ENCODE measurements around the gene PRKCE. TPM values are rescaled to one million over a fixed set of nuclear protein-coding genes. Genes with fewer than 3 reads are reported as not detected.

The PRKCE gene
- total RNA-seq, 1 experiment from 2014 or later: 21.7 TPM

DNA sequence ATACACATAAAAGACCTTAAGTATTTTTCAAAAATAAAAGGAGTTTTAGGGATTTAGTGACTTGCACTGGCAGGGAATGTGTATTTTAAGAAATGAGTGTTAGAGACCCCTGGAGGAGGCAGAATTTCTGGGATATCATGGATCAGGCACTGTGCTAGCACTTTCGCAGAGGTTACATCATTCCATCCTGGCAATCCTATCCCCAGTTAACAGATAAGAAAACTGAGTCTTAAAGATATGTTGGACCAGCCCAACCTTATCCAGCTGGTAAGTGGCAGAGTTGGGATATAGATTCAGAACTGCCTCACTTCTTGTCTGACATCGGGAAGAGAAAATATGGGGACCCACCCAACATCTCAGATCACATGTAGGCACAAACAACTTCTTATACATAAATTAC lies 485.5 kb downstream of the PRKCE start:
- CTCF ChIA-PET: no interaction called here
- Histone ChIP-seq H4K20me1 (ENCODE audit: insufficient read depth) (no peaks in the 10 kb centered on the region), H3F3A (ENCODE audit: insufficient read depth, low read depth) (no peaks in the 10 kb centered on the region), H3K36me3 (ENCODE audit: low read depth) (no peaks in the 10 kb centered on the region), H3K27ac (no peak overlapping the region), H3K4me2 (no peak overlapping the region), H3K9me2 (ENCODE audit: insufficient read depth) (no peaks in the 10 kb centered on the region; the same call in 1 of the 2 replicates), H3K79me2 (ENCODE audit: low read depth) (no peaks in the 10 kb centered on the region), H2AFZ (no peak overlapping the region), H3K27me3 (ENCODE audit: insufficient read depth, low read depth) (no peaks in the 10 kb centered on the region), H3K4me3 (no peak overlapping the region), H3K9me3 (ENCODE audit: insufficient read depth, low read depth) (no peaks in the 10 kb centered on the region), H3K4me1 (replicated peaks; ENCODE audit: insufficient read depth) (peaks cover 16% of the 10 kb centered on the region)
- TF ChIP-seq EZH2 (IDR thresholded peaks at IDR 0.05; ENCODE audit: low read depth) (no peak), CTCF (conservative IDR thresholded peaks at IDR 0.05) (no peak)
- DNase-seq: no peak
- intact Hi-C loops (cut with micrococcal nuclease; ENCODE audit: unreplicated experiment): no loop called here
- POLR2A ChIA-PET (ENCODE audit: unreplicated experiment): no interaction called here
- no TSS peak for BruUV-seq (replicated peaks)

GRCh38 chr2:46142546-46143428 lies 491.3 kb downstream of the PRKCE start:
- no TSS peak for BruUV-seq (replicated peaks)
- Histone ChIP-seq H3K4me1 (replicated peaks; ENCODE audit: insufficient read depth) (peaks cover 46% of the 10 kb centered on the region), H3K9me2 (ENCODE audit: insufficient read depth) (no peaks in the 10 kb centered on the region; the same call in 1 of the 2 replicates), H3K9me3 (ENCODE audit: insufficient read depth, low read depth) (no peaks in the 10 kb centered on the region), H3F3A (ENCODE audit: insufficient read depth, low read depth) (peaks cover 10% of the 10 kb centered on the region; the same call in 1 of the 2 replicates), H3K4me3 (no peak overlapping the region), H3K27ac (peak overlapping the region; percentile 63), H3K79me2 (ENCODE audit: low read depth) (no peaks in the 10 kb centered on the region), H3K4me2 (peak overlapping the region; percentile 54), H3K27me3 (ENCODE audit: insufficient read depth, low read depth) (no peaks in the 10 kb centered on the region), H4K20me1 (ENCODE audit: insufficient read depth) (no peaks in the 10 kb centered on the region), H3K36me3 (ENCODE audit: low read depth) (0 out of 2 replicates have a peak, but pooled peaks cover 3% of the 10 kb centered on the region), H2AFZ (no peak overlapping the region)
- TF ChIP-seq EZH2 (IDR thresholded peaks at IDR 0.05; ENCODE audit: low read depth): no peak
- TF ChIP-seq CTCF (conservative IDR thresholded peaks at IDR 0.05): no peak
- intact Hi-C loops (cut with micrococcal nuclease; ENCODE audit: unreplicated experiment): no loop called here
- peak; percentile 58 to 80 for DNase-seq
- POLR2A ChIA-PET (ENCODE audit: unreplicated experiment): no interaction called here
- CTCF ChIA-PET: interaction anchor here (1.4 kb wide), 1 partner anchor 80 kb away, joined by 4 read pairs; no protein-coding TSS in a partner anchor

GRCh38 chr2:46143429-46144132 lies 492.1 kb downstream of the PRKCE start:
- Histone ChIP-seq H3F3A (ENCODE audit: insufficient read depth, low read depth) (peaks cover 10% of the 10 kb centered on the region; the same call in 1 of the 2 replicates), H3K27ac (peak overlapping the region; percentile 63), H3K4me2 (peak overlapping the region; percentile 54), H4K20me1 (ENCODE audit: insufficient read depth) (no peaks in the 10 kb centered on the region), H2AFZ (no peak overlapping the region), H3K79me2 (ENCODE audit: low read depth) (no peaks in the 10 kb centered on the region), H3K9me2 (ENCODE audit: insufficient read depth) (no peaks in the 10 kb centered on the region; the same call in 1 of the 2 replicates), H3K27me3 (ENCODE audit: insufficient read depth, low read depth) (no peaks in the 10 kb centered on the region), H3K36me3 (ENCODE audit: low read depth) (0 out of 2 replicates have a peak, but pooled peaks cover 3% of the 10 kb centered on the region), H3K4me3 (no peak overlapping the region), H3K4me1 (replicated peaks; ENCODE audit: insufficient read depth) (peaks cover 46% of the 10 kb centered on the region), H3K9me3 (ENCODE audit: insufficient read depth, low read depth) (no peaks in the 10 kb centered on the region)
- BruUV-seq (replicated peaks): no TSS peak
- POLR2A ChIA-PET (ENCODE audit: unreplicated experiment): interaction anchor here (0.6 kb wide), 1 partner anchor 69 kb away, joined by 3 read pairs; no protein-coding TSS in a partner anchor
- no peak for DNase-seq
- TF ChIP-seq CTCF (conservative IDR thresholded peaks at IDR 0.05) (no peak), EZH2 (IDR thresholded peaks at IDR 0.05; ENCODE audit: low read depth) (no peak)
- intact Hi-C loops (cut with micrococcal nuclease; ENCODE audit: unreplicated experiment): no loop called here
- CTCF ChIA-PET: interaction anchor here (1.4 kb wide), 1 partner anchor 81 kb away, joined by 4 read pairs; no protein-coding TSS in a partner anchor
